Measurements from ENCODE around the gene C1S.

- TF ChIP-seq EZH2phosphoT487 (IDR thresholded peaks at IDR 0.05; ENCODE audit: low read depth) (no peak), CTCF (IDR thresholded peaks at IDR 0.05; ENCODE audit: low read depth, low read length) (no peak)
These were observed 49.0 kb downstream of the C1S start for GRCh38 chr12:7109572-7109920.
